HepG2 (cell line): ENCODE data around the gene ATRN. TPM values are rescaled to one million over a fixed set of nuclear protein-coding genes. Genes with fewer than 3 reads are reported as not detected.
A peak's percentile ranks its signal among the peaks of the same experiment; 100 is the strongest.

Source experiments
- AGO1 ChIP-seq: fragments of 200-400 bp; formaldehyde crosslinking; IDR thresholded peaks from 2 replicates; pipeline ENCODE4 v1.6.1; 2017; ENCODE audit warnings: mild to moderate bottlenecking, low read depth, low read length, moderate library complexity; ENCODE audit not compliant: poor library complexity, severe bottlenecking
- BCLAF1 ChIP-seq: fragments of 450-650 bp; IDR thresholded peaks from 2 replicates; pipeline ENCODE4 v1.6.1; 2017; ENCODE audit warnings: mild to moderate bottlenecking
- BHLHE40 ChIP-seq: IDR thresholded peaks from 2 replicates; pipeline ENCODE4 v1.6.1; 2011; ENCODE audit warnings: low read length, improper control_type of control experiment
- CBX1 ChIP-seq: IDR thresholded peaks from one replicate; pipeline ENCODE4 v1.6.1; 2016; ENCODE audit warnings: antibody characterized with exemption, low read depth
- FOSL2 ChIP-seq: sonication (generic); formaldehyde crosslinking; IDR thresholded peaks from 2 replicates; pipeline ENCODE4 v1.4.0; 2020; ENCODE audit warnings: missing genetic modification reagents
- HIVEP1 ChIP-seq: sonication (generic); formaldehyde crosslinking; IDR thresholded peaks from 2 replicates; pipeline ENCODE4 v1.4.0; 2020; ENCODE audit warnings: mild to moderate bottlenecking, missing genetic modification reagents
- HOXA3 ChIP-seq: sonication (generic); formaldehyde crosslinking; IDR thresholded peaks from 2 replicates; pipeline ENCODE4 v1.5.0; 2020; ENCODE audit warnings: missing genetic modification reagents
- HOXA7 ChIP-seq: sonication (generic); formaldehyde crosslinking; IDR thresholded peaks from 2 replicates; pipeline ENCODE4 v1.8.1; 2022; ENCODE audit warnings: mild to moderate bottlenecking, missing genetic modification reagents, moderate library complexity
- KDM4B ChIP-seq: sonication (generic); formaldehyde crosslinking; IDR thresholded peaks from 2 replicates; pipeline ENCODE4 v1.4.0; 2020; ENCODE audit warnings: missing genetic modification reagents
- NR3C1 ChIP-seq: sonication (generic); formaldehyde crosslinking; IDR thresholded peaks from 2 replicates; pipeline ENCODE4 v1.4.0; 2020; ENCODE audit warnings: missing genetic modification reagents
- SMC3 ChIP-seq: IDR thresholded peaks from 2 replicates; pipeline ENCODE4 v1.6.1; 2011; ENCODE audit warnings: low read length, improper control_type of control experiment
- SNAPC2 ChIP-seq: sonication (generic); formaldehyde crosslinking; IDR thresholded peaks from 2 replicates; pipeline ENCODE4 v1.8.1; 2022; ENCODE audit warnings: mild to moderate bottlenecking, missing genetic modification reagents
- SOX5 ChIP-seq: IDR thresholded peaks from 2 replicates; pipeline ENCODE4 v1.6.1; 2016; ENCODE audit warnings: borderline replicate concordance
- TFDP1 ChIP-seq: IDR thresholded peaks from 2 replicates; pipeline ENCODE4 v1.6.1; 2016; ENCODE audit warnings: missing compliant biosample characterization, missing genetic modification reagents, borderline replicate concordance
- ZMYM2 ChIP-seq: sonication (generic); formaldehyde crosslinking; IDR thresholded peaks from 2 replicates; pipeline ENCODE4 v1.8.0; 2022; ENCODE audit warnings: mild to moderate bottlenecking, missing genetic modification reagents
- ZNF414 ChIP-seq: sonication (generic); formaldehyde crosslinking; IDR thresholded peaks from 2 replicates; pipeline ENCODE4 v1.5.0; 2020; ENCODE audit warnings: missing genetic modification reagents
- ZNF451 ChIP-seq: sonication (generic); formaldehyde crosslinking; IDR thresholded peaks from 2 replicates; pipeline ENCODE4 v1.5.0; 2020; ENCODE audit warnings: mild to moderate bottlenecking, missing genetic modification reagents
- ZNF496 ChIP-seq: sonication (generic); formaldehyde crosslinking; IDR thresholded peaks from 2 replicates; pipeline ENCODE4 v1.8.1; 2023; ENCODE audit warnings: mild to moderate bottlenecking, moderate library complexity, missing genetic modification reagents; ENCODE audit not compliant: insufficient replicate concordance
- ZNF501 ChIP-seq: sonication (generic); formaldehyde crosslinking; IDR thresholded peaks from 2 replicates; pipeline ENCODE4 v1.5.1; 2020; ENCODE audit warnings: mild to moderate bottlenecking, moderate library complexity, missing genetic modification reagents
- ZNF674 ChIP-seq: sonication (generic); formaldehyde crosslinking; IDR thresholded peaks from 2 replicates; pipeline ENCODE4 v1.5.0; 2020; ENCODE audit warnings: low read depth, mild to moderate bottlenecking, missing genetic modification reagents
- ZNF740 ChIP-seq: sonication (generic); formaldehyde crosslinking; IDR thresholded peaks from 2 replicates; pipeline ENCODE4 v1.4.0; 2020; ENCODE audit warnings: missing genetic modification reagents
- ZNF75D ChIP-seq: sonication (generic); formaldehyde crosslinking; IDR thresholded peaks from 2 replicates; pipeline ENCODE4 v1.8.1; 2023; ENCODE audit warnings: missing genetic modification reagents, mild to moderate bottlenecking, borderline replicate concordance
- ZSCAN9 ChIP-seq: IDR thresholded peaks from 2 replicates; pipeline ENCODE4 v1.6.1; 2016; ENCODE audit warnings: borderline replicate concordance
- ZUFSP ChIP-seq: sonication (generic); formaldehyde crosslinking; IDR thresholded peaks from 2 replicates; pipeline ENCODE4 v1.9.0; 2021; ENCODE audit warnings: missing genetic modification reagents, mild to moderate bottlenecking, borderline replicate concordance
- polyA plus RNA-seq, 8 experiments: library from polyadenylated mRNA; depleted of rRNA in 3 of 8; stranded (reverse) in 7 of 8; unstranded in 1 of 8; fragments of >200 nt; fragmentation: Illumina TruSeq in 4 of 8; extraction: Trizol in 4 of 8; gene quantifications; 2 replicates each; pipeline versions ENCODE4 v1.2.1 to v1.2.3, GENCODE V29; 2011 to 2016; ENCODE audit warnings: low read depth in 4 of 8, missing spikeins in 1 of 8, mixed read lengths in 1 of 8; ENCODE audit not compliant: insufficient read depth in 1 of 8
- total RNA-seq, 5 experiments: library from RNA; depleted of rRNA; stranded (reverse); fragments of >200 nt; fragmentation: Illumina TruSeq; extraction: Trizol; gene quantifications; 2 replicates each; pipeline ENCODE4 v1.2.3, GENCODE V29; 2016; ENCODE audit warnings: low read depth in 1 of 5

The ATRN gene
- total and polyA plus RNA-seq, 2 of the 13 experiments (the other 11 are each of a cell fraction or from before 2014, with no cell fraction given), result 44.2 to 81.1 TPM

GRCh38 chr20:3483309-3483708, 12.5 kb downstream of the ATRN start (continued):
- TF ChIP-seq ZNF501 (peak; percentile 54; the same call in 1 of the 2 replicates), ZMYM2 (0 out of 2 replicates have a peak, but pooled peaks have one; percentile 28), SOX5 (CRISPR knock-in tag) (peak; percentile 54; the same call in 1 of the 2 replicates), ZNF451 (no peak), ZNF496 (CRISPR knock-in tag) (no peak), SNAPC2 (0 out of 2 replicates have a peak, but pooled peaks have one; percentile 65), NR3C1 (CRISPR knock-in tag) (no peak), ZNF740 (no peak), HIVEP1 (CRISPR knock-in tag) (no peak), HOXA3 (CRISPR knock-in tag) (peak; percentile 33; the same call in 1 of the 2 replicates), ZNF75D (CRISPR knock-in tag) (no peak), TFDP1 (CRISPR knock-in tag) (no peak), HOXA7 (CRISPR knock-in tag) (no peak), SMC3 (no peak), ZUFSP (CRISPR knock-in tag) (no peak), AGO1 (no peak), FOSL2 (peak; percentile 62), KDM4B (CRISPR knock-in tag) (0 out of 2 replicates have a peak, but pooled peaks have one; percentile 46), ZNF674 (CRISPR knock-in tag) (no peak), BCLAF1 (no peak), ZSCAN9 (CRISPR knock-in tag) (no peak), ZNF414 (CRISPR knock-in tag) (peak; percentile 62; the same call in 1 of the 2 replicates), CBX1 (no peak), BHLHE40 (no peak)
